Stimulated activated CD8-positive, alpha-beta memory T cell treated with anti-CD3 and anti-CD28 coated beads, Interleukin-15, amount 100 ng/mL, for 4 hours (primary cell): ENCODE measurements around the gene SLC10A3.

Experiments used
- DNase-seq, 2 donors: peaks; one replicate each; pipeline ENCODE4 v3.0.0-alpha.2; 2020; ENCODE audit warnings: low read depth in 2 of 2

The SLC10A3 gene

DNA sequence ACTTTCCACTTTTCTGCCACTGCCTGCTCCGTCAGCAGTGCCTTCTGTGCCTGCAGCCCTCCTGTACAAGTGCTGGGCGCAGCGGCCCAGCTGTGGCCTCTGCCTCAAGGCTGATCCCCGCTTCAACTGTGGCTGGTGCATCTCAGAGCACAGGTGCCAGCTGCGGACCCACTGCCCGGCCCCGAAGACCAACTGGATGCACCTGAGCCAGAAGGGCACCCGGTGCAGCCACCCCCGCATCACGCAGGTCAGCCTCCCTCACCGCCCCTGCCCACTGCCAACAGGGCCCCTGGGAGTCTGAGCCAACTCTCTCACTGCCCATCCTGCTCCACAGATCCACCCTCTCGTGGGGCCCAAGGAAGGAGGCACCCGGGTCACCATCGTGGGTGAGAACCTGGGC, 24.8 kb downstream of the SLC10A3 start:
- no peak for DNase-seq

DNA sequence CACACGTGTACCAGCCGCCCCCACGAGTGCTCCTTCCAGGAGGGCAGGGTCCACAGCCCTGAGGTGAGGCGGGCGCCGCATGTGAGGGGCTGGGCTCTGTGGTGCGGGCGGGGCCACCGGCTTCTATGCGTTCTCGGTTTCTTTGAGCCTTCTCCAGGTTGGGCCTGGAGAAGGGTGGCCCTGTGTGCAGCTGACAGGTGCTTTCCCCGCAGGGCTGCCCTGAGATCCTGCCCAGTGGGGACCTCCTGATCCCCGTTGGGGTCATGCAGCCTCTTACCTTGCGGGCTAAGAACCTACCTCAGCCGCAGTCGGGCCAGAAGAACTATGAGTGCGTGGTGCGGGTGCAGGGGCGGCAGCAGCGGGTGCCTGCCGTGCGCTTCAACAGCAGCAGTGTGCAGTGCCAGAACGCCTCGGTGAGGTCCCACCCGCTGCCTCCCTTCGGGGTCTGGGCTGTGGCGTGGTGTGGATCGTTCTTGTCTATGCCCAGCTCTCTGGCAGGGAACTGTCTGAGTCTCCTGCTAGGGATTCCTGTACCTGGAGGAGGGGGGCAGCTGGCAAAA, 25.5 kb downstream of the SLC10A3 start:
- no peak for DNase-seq

DNA sequence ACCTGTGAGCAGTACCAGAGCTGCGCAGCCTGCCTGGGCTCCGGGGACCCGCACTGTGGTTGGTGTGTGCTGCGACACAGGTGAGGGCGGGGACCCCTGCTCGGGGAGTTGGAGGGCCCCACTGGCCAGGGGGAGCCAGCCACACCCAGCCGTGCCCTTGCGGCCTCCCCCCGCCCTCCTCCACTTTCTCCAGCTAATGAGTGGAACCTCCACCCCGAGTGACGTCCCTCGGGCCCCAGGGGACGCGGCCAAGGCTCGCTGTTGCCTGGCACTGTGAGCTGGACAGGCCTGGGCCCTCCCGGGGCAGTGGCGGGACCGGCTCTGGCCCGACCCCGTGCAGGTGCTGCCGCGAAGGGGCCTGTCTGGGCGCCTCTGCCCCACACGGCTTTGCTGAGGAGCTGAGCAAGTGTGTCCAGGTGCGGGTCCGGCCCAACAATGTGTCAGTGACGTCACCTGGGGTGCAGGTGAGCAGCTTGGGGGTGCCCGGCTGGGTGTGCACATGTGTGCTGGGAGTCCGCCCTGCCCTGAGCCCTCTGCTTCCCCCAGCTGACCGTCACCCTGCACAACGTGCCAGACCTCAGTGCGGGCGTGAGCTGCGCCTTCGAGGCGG, 26.7 kb downstream of the SLC10A3 start:
- no peak for DNase-seq

DNA sequence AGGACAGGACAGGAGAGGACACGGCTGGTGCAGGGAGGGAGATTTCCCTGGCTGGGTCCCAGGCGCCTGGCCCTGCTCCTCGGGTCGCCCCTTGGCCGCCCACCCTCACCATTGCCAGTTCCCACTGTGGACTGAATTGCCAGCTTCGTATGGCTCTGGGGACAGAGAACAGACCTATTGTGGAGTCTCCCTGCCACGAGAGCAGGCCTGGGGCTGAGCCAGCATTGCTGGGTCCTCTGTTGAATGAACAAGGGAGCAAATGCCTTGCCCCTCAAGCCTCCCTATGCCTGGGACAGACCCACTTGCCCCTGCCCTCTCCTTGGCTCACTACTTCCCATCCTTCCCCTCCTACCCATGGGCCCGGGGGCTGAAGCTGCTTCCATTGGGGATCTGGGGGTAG, 28.0 kb downstream of the SLC10A3 start:
- no peak for DNase-seq

DNA sequence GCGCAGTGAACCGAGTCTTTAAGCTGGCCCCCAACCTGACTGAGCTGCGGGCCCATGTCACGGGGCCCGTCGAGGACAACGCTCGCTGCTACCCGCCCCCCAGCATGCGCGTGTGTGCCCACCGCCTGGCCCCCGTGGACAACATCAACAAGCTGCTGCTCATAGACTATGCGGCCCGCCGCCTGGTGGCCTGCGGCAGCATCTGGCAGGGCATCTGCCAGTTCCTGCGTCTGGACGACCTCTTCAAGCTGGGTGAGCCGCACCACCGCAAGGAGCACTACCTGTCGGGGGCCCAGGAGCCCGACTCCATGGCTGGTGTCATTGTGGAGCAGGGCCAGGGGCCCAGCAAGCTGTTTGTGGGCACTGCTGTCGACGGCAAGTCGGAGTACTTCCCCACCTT, 30.1 kb downstream of the SLC10A3 start:
- no peak for DNase-seq

DNA sequence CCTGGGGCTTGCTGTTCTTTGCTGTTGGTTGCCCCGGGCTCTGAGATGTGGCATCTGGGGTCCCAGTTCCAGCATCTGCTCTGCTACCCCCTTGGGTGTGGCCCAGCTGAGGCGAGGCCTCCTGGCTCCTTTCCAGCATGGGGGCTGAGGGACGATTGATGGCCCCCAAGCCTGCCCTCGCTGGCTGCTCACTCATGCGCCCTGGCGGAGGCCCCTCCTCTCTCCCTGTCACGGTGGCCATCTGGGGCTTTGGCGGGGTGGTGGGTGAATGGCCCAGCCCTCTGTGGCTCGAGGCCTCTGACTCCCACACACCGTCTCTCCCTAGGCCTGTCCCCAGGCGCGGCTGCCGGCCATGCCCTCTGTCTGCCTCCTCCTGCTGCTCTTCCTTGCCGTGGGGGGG, 30.6 kb downstream of the SLC10A3 start:
- DNase-seq = no peak

DNA sequence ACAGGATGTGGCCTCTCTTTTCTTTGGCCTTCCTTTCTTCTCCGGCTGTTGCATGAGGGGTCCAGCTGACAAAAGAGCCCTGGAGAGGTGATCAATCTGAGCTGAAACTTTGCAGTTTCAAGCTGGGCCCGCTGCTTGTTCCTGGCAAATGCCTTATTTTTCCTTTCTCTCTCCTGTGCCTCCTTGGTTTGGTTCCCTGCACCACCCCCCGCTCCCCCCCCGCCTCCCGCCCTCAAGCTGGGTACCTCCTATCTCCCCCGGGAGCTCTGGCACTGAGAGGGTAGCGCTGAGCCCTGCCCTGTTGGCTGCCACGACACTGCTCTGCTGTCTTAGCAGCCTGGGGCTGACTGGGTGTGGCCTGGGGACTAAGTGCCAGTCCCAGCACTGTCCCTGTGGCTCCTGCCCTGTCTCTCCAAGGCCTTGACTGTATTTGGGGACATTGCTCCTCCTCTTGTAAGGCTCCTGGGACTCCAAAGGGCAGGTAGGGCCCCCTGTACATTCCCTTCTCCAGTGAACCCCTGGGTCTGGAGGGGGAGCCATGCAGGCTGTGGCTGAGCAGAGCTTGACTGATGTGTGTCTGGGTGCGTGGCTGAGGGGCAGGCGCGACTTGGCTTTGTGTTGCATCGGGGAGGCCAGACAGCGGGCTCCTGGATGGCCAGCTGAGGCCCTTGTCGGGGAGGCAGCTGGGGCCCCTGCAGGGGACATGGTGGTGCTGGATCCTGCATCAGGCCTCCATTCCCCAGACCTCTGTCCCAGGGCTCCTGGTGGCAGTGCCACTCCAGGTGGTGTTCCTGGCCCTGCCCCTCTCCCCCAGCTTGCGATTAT, 31.3 kb downstream of the SLC10A3 start:
- no peak for DNase-seq

DNA sequence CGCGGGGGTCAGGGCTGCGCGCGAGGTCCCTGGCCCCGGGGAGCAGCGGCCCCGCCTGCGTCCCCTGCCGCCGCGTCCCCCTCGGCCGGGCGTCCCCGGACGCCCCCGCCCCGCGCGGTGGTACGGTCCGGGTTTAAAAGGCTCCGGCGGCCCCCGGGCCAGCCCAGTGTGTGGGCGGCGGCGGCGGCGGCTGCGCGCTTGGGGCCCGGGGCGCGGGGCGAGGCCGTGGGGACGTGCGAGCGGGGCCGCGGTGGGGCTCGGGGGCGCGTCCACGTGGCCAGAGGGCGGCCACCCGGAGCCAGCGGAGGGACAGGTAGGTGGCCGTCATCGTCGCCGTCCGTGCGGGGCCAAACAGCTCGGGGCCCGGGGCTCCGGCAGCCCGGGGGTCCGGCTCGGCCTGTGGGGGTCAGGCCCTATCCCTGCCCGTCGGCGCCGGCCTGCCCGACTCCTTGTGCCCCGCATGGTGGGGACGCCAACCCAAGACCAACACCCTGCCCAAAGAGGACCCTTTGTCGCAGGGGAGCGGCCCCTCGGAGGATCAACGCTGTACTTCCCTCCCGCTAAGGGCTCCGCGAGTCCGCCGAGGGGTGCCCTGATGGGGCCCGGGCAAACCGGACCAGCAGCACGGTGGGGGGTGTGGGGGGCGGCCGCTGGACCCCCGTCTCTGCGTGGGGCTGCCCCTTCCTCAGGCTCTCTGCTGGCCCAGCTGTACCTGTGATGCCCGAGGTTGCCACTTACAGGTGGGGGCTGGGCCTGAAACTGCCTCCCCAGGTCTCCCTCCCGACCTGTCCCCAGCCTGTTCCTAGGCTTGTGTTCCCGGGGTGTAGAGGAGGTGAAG, 32.1 kb downstream of the SLC10A3 start, which contains the start of gene PLXNA3:
Gene PLXNA3 (plus strand): TSS at position 166 of the 838 bp plus-strand sequence. CDS start 1,903 bp downstream, outside the sequence.
- peak; percentile 19 to 48 for DNase-seq

DNA sequence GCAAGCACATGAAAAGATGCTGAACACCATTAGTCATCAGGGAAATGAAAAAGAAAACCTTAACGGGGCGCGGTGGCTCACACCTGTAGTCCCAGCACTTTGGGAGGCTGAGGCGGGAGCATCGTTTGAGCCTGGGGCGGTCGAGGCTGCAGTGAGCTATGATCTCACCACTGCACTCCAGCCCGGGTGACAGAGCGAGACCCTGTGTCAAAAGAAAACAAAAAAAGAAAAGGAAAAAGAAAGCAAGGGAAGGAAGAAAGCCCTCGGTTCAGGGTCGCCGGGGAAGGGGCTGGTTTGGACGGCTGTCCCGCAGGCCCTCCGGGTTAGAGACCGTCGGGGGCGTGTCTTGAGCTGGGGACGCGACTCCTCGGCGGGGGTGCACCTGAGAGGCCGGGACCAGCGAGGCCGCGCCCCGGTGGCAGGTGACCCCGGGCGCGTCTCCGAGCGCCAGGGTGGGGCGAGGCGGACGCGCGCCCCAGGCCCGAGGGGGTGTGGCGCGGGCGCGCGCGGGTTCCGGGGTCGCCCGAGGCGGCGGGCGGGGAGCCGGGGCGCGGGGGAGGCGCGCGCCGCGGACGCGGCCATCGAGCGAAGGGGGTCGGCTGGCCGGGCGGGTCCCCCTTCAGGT, 32.8 kb downstream of the SLC10A3 start:
- DNase-seq = peak in 1 of 2 donors; percentile 23

DNA sequence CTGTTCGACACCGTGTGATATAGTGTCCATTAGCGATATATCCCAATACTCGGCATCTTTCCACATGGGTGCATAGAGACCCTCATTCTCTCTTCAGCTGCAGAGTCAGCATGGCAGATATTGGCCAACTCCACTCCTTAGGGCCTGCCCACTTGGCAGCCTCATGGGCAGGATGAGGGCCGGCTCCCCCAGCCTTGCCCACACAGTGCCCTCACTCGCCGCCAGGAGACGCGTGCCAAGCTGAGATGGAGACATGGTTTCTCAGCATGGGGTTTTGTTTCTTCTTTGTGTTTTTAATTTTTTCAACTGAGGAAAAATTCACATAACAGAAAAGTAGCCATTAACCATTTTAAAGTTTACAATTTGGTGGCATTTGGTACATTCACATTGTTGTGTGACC, 37.6 kb downstream of the SLC10A3 start:
- no peak for DNase-seq

DNA sequence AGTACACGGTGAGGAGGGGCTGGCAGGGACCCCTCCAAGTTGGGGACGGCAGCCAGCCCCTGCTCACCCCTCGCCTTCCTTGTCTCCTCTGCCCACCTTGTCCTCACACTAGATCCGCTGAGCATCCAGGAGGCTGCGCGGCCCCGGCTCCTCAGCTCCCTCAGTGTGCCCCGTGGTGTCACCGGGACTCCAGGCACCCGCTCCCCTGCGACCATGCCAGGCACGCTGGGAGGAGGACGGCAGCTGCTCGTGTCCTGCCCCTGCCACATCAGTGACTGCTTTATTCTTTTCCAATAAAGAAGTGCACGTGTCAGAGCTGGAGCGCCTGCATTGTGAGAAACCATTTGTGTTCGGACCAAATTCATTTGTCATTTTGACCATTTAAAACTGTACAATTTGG, 40.1 kb downstream of the SLC10A3 start:
- DNase-seq = no peak

DNA sequence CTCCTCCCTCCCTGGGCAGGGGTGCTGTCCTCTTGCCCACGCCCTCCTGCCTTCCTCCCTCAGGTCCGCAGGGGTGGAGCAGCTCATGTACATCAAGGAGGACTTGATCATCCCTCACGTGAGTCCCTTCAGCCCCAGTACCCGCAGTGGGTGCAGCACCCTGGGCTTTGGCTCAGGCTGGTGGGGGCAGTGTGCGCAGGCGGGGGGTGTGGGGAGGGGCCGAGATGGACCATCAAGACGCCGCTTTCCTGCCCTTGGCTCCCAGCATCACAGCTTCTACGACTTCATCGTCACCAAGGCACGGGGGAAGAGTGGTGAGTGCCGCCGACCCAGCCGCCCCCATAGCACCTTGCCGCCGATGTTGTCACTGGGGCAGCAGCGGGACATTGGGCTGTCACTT, 40.8 kb downstream of the SLC10A3 start:
- DNase-seq = no peak

DNA sequence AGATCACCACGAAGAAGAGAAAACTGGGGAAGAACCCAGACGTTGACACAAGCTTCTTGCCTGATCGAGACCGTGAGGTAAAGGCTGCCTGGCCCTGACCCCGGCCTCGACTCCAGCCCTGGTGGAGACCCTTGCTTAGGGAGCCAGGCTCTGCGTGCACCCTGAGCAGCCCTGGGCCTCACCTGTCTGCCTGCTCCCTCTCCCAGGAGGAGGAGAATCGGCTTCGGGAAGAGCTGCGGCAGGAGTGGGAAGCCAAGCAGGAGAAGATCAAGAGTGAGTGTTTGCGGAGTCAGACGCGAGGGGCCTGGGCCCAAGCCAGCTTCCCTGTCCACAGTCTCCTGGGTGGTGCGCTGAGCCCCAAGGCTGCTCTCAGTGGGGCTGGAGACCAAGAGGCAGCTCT, 41.9 kb downstream of the SLC10A3 start:
- no peak for DNase-seq

DNA sequence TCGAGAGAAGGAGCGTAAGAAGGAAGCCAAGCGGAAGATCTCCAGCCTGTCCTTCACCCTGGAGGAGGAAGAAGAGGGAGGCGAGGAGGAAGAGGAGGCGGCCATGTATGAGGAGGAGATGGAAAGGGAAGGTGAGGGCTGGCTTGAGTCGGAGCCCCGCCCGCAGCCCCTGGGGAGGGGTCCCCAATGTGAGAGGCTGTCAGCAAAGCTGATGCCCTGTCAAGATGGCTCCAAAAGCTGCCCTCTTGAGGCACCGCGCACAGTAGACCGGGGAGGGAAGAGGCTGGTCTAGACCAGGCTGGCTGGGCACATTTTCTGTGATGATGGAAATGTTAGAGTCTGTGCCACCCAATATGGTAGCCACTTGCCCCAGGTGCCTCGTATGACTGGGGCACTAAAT, 44.0 kb downstream of the SLC10A3 start:
- no peak for DNase-seq

DNA sequence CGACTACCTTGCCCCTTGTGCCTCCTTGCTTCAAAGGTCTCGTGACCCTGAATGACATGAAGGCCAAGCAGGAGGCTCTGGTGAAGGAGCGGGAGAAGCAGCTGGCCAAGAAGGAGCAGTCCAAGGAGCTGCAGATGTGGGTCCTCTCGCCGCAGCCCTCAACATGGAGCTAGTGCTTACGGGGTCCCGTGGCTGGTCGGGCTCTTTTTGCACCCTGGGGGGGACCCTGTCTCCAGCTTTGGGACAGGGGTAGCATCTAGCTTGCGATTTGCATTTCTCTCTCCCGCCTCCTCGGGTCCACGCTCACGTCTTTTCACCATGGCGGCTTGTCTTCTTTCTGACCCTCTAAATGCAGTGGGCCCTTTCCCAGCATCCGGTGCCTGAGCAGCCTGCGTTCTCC, 44.7 kb downstream of the SLC10A3 start:
- DNase-seq = no peak

DNA sequence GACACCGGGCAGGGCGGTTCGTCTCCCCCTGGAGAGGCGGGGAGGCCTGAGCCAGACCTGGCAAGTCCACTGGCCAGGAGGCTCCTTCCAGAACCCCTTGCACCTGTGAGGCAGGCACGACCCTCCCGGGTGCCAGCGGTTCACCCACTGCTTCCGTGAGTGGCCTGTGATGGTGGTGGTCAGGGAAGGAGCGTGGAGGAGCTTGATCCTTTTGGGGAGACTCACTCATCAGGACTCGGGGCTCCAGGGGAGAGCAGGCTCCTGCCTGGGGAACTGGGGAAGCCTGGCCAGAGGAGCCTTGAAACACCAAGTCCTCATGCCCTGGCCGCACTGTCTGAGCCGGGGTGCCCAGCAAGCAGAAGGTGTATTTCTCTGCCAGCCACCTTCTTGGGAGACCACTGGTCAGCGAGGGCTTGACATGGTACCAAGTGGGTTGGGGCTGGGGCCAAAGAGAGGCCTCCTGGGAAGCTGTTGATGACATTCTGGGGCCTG, 45.6 kb downstream of the SLC10A3 start:
- DNase-seq = no peak

DNA sequence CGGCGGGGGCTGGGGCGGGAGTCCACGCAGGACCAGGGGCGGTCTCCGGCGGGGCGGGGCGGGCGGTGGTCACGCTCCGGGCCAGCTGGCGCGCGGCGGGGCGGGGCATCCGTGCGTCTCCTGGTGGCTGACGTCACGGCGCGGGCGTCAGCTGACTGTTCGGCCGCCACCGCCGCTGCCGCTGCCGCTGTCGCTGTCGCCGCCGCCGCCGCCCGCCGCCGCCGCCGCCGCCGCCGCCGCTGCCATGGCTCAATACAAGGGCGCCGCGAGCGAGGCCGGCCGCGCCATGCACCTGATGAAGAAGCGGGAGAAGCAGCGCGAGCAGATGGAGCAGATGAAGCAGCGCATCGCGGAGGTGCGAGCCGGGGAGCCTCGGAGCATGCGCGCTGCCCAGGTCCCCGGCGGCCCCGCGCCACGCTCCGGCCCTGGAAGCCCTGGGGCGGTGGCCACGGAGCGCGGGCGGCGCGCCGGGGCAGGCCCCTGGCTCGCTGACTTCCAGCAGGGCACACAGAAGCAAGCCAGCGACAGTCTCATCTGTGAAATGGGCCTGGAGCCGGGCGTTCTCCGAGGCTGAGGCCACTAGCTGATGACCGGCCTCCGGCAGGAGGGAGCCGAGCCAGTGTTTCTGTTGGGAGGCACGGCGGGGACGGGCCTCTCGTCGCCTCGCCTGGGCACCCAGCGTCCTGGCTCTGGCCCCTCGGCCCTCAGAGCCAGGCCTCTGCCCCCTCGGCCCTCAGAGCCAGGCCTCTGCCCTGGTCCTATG, 46.3 kb downstream of the SLC10A3 start, which contains the start of gene FAM50A:
Gene FAM50A (plus strand): TSS at position 150 of the 763 bp plus-strand sequence. CDS start 95 bp downstream, at position 245.
- peak; percentile 25 to 45 for DNase-seq

DNA sequence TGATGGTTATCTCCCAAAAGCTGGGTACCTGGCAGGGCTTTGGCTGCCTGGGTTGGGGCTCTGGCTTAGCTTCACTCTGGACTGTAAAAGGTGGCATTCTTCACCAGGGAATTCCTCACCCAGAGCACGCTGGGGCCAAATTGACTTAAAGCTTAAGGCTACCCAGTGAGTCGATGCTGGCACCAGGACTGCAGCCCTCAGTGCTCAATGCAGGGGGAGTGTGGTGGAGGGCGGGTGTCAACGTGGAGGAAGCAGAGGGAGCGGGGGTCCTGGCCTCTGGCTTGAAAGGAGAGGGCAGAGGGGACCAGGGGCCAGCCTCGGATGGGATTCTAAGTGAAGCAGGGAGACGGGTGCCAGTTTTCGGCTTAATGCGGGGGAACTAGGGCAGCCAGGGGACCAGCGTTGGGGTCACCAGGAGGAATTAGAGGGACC, 46.9 kb downstream of the SLC10A3 start:
- no peak for DNase-seq

DNA sequence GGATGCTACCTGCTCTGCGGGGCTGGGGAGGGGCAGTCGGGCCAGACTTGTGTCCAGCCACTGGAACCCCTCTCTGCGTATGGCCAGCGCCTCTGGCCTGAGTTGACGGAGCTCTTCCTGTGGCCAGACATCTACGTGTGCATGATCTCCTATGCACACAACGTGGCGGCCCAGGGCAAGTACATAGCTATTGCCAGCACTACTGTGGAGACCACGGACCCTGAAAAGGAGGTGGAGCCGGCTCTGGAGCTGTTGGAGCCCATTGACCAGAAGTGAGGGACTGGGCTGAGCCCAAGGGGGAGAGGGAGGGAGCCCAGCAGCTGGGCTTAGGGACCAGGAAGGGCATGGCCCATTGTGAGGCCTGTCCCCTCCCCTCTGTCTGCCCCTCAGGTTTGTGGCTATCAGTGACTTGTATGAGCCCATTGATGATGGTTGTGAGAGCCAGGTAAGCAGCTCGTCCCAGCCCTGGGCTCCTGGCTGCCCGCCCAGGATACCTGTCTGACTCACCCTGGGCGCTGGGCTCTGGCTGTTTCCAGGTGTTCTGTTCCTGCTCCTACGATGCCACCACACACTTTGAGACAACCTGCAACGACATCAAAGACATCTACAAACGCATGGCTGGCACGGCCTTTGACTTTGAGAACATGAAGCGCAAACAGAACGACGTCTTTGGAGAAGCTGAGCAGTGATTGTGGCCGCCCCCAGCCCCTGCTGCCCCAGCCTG, 48.3 kb downstream of the SLC10A3 start:
- no peak for DNase-seq

DNA sequence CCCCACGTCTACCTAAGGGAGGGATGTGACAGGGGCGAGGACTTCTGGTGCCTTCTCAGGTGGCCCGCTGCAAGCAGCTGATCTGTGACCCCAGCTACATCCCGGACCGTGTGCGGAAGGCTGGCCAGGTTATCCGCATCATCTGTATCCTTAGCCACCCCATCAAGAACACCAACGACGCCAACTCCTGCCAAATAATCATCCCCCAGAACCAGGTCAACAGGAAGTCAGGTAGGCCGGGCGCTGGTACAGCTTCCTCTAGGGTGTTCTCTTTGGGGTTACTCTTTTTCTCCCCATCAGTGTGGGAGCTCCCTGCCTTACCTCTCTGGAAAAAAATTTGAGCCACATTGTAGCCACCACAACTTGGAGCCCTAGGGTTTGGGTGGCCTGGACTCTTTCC, 48.9 kb downstream of the SLC10A3 start:
- DNase-seq = no peak
